GM23248 (cell line): Measurements from ENCODE around the gene PLAC1.

Experiments
- EZH2 ChIP-seq: fragments of 200-600 bp; sonication (generic); IDR thresholded peaks from 2 replicates; pipeline ENCODE4 v1.6.1; 2018; ENCODE audit warnings: antibody characterized with exemption, mild to moderate bottlenecking; ENCODE audit not compliant: insufficient read depth, poor library complexity, severe bottlenecking
- EZH2phosphoT487 ChIP-seq: fragments of 200-600 bp; sonication (generic); IDR thresholded peaks from 2 replicates; pipeline ENCODE4 v1.6.1; 2018; ENCODE audit warnings: antibody characterized with exemption, moderate library complexity, mild to moderate bottlenecking, low read depth; ENCODE audit not compliant: insufficient read depth

- TF ChIP-seq EZH2 (no peak), EZH2phosphoT487 (no peak)
These were observed 120.0 kb downstream of the PLAC1 start for GRCh38 chrX:134538316-134538715.
